NCI-H2171 treated with DMSO at 0.1 percent for 48 hours (cell line): ENCODE measurements around the gene SCN9A.
"Not testable (repeated sequence)": the region's sequence is repeated elsewhere in the genome, so short reads cannot be mapped to it uniquely, and the experiment has no call there.

Source experiments
- DNase-seq: peaks from one replicate; lab custom pipeline; 2025; lab: John Stamatoyannopoulos, UW

The SCN9A gene

GRCh38 chr2:166334805-166335204, 40.9 kb downstream of the SCN9A start:
- no peak for DNase-seq

GRCh38 chr2:166333801-166334200, 41.9 kb downstream of the SCN9A start:
- DNase-seq = no peak

- no peak for DNase-seq
These were observed 43.6 kb downstream of the SCN9A start for GRCh38 chr2:166332106-166332505.

GRCh38 chr2:166331468-166331867, 44.3 kb downstream of the SCN9A start:
- DNase-seq = no peak

GRCh38 chr2:166329465-166329864, 46.3 kb downstream of the SCN9A start:
- no peak for DNase-seq

- DNase-seq = no peak
These were observed 47.6 kb downstream of the SCN9A start for GRCh38 chr2:166328147-166328546.

- no peak for DNase-seq
These were observed 54.7 kb downstream of the SCN9A start for GRCh38 chr2:166321076-166321475.

GRCh38 chr2:166314022-166314759, 61.6 kb downstream of the SCN9A start:
- DNase-seq = no peak

GRCh38 chr2:166312863-166313262, 62.9 kb downstream of the SCN9A start:
- not testable (repeated sequence) for DNase-seq

GRCh38 chr2:166307326-166307725, 68.4 kb downstream of the SCN9A start:
- DNase-seq = no peak

- DNase-seq = no peak
These were observed 71.1 kb downstream of the SCN9A start for GRCh38 chr2:166304656-166305055.

GRCh38 chr2:166302036-166302435, 73.7 kb downstream of the SCN9A start:
- no peak for DNase-seq

GRCh38 chr2:166297951-166298350, 77.8 kb downstream of the SCN9A start:
- DNase-seq = no peak

- DNase-seq = no peak
These were observed 81.8 kb downstream of the SCN9A start for GRCh38 chr2:166293984-166294383.

GRCh38 chr2:166285215-166285614, 90.5 kb downstream of the SCN9A start:
- DNase-seq = no peak

GRCh38 chr2:166284359-166284758, 91.4 kb downstream of the SCN9A start:
- DNase-seq = no peak

- DNase-seq = no peak
These were observed 93.6 kb downstream of the SCN9A start for GRCh38 chr2:166282154-166282553.

GRCh38 chr2:166278856-166279255, 96.9 kb downstream of the SCN9A start:
- no peak for DNase-seq

- no peak for DNase-seq
These were observed 105.4 kb downstream of the SCN9A start for GRCh38 chr2:166270376-166270775.

GRCh38 chr2:166269322-166269721, 106.4 kb downstream of the SCN9A start:
- DNase-seq = no peak

- no peak for DNase-seq
These were observed 117.9 kb downstream of the SCN9A start for GRCh38 chr2:166257859-166258258.

GRCh38 chr2:166256896-166257295, 118.8 kb downstream of the SCN9A start:
- DNase-seq = no peak

- no peak for DNase-seq
These were observed 126.4 kb downstream of the SCN9A start for GRCh38 chr2:166249318-166249717.

- no peak for DNase-seq
These were observed 128.8 kb downstream of the SCN9A start for GRCh38 chr2:166246901-166247300.
